Lung (tissue), 12 donors: Measurements from ENCODE around the gene PAK6. TPM values are rescaled to one million over a fixed set of nuclear protein-coding genes. Genes with fewer than 3 reads are reported as not detected.

Experiments
- ATAC-seq: fragments of 200-7000 bp; cut with Tn5 transposase; one replicate; pipeline ENCODE4 v1.9.1; 2020; ENCODE audit warnings: moderate number of reproducible peaks; ENCODE audit not compliant: insufficient read depth, low FRiP score
- DNase-seq, 3 donors: peaks; one replicate each; pipeline ENCODE4 v3.0.0-alpha.2; 2013 to 2017
- H3K27ac ChIP-seq, 2 donors: one replicate each; pipeline ENCODE4 v1.5.1; 2013; ENCODE audit warnings: mild to moderate bottlenecking in 2 of 2, moderate library complexity in 2 of 2, control low read depth in 1 of 2, inconsistent platforms in 1 of 2, low read depth in 1 of 2, low read length in 1 of 2
- H3K27me3 ChIP-seq, 3 donors: one replicate each; pipeline ENCODE4 v1.5.1; 2013; ENCODE audit warnings: low read length in 2 of 3; ENCODE audit not compliant: control insufficient read depth in 3 of 3, insufficient read depth in 3 of 3
- H3K36me3 ChIP-seq, 4 donors: one replicate each; pipeline ENCODE4 v1.5.1; 2013; ENCODE audit warnings: low read length in 4 of 4, mild to moderate bottlenecking in 1 of 4, moderate library complexity in 1 of 4; ENCODE audit not compliant: control insufficient read depth in 4 of 4, insufficient read depth in 4 of 4
- H3K4me1 ChIP-seq, 5 donors: one replicate each; pipeline ENCODE4 v1.5.1; 2013; ENCODE audit warnings: low read length in 5 of 5, mild to moderate bottlenecking in 2 of 5, moderate library complexity in 1 of 5; ENCODE audit not compliant: control insufficient read depth in 5 of 5, insufficient read depth in 5 of 5
- H3K4me3 ChIP-seq: one replicate; pipeline ENCODE4 v1.5.1; 2013; ENCODE audit warnings: mild to moderate bottlenecking, control low read depth, moderate library complexity
- H3K9ac ChIP-seq, 2 donors: one replicate each; pipeline ENCODE4 v1.5.1; 2013; ENCODE audit warnings: low read length in 2 of 2, control low read depth in 1 of 2; ENCODE audit not compliant: insufficient read depth in 1 of 2
- H3K9me3 ChIP-seq, 4 donors: one replicate each; pipeline ENCODE4 v1.5.1; 2013; ENCODE audit warnings: low read length in 3 of 4, mild to moderate bottlenecking in 1 of 4, moderate library complexity in 1 of 4; ENCODE audit not compliant: control insufficient read depth in 4 of 4, insufficient read depth in 3 of 4
- CTCF ChIP-seq: IDR thresholded peaks from 2 replicates; pipeline ENCODE4 v1.5.1; 2012; ENCODE audit warnings: mild to moderate bottlenecking; ENCODE audit errors: control extremely low read depth, extremely low read depth
- WGBS, 2 donors: extraction: QIAGEN DNeasy Blood & Tissue Kit; methylation state at CpG; one replicate each; pipeline ENCODE4 v1.1.7; 2013; 5-methylcytosine and 5-hydroxymethylcytosine counted together
- polyA plus RNA-seq, 2 donors: library from polyadenylated mRNA; stranded (reverse); fragments of 200-250 nt; gene quantifications; one replicate each; pipeline ENCODE4 v1.2.1, GENCODE V29; 2013
- total RNA-seq, 2 donors: library from RNA; depleted of rRNA in 1 of 2; stranded (reverse); fragments of >200 nt in 1 of 2; gene quantifications; one replicate each; pipeline ENCODE4 v1.2.1, GENCODE V29; 2014 to 2021
- donor health status: control.
- donor health status: control.
- donor health status: Bipolar disorder and iron deficiency.
- donor health status: healthy.
- donor health status: DM: yes; HTN: yes; CAD: no.

PAK6 gene
- total and polyA plus RNA-seq, 4 donors: 5.8 to 10.4 (median 7.2) TPM

GRCh38 chr15:40197434-40197833, 41.4 kb upstream of the PAK6 start:
- Histone ChIP-seq H3K9ac (no peak overlapping the region), H3K9me3 (no peaks in the 10 kb centered on the region), H3K4me1 (peaks cover 0 to 3% (median 0%) of the 10 kb centered on the region in 5 donors), H3K27ac (no peak overlapping the region), H3K27me3 (no peaks in the 10 kb centered on the region), H3K4me3 (no peak overlapping the region), H3K36me3 (peaks cover 0 to 17% (median 3%) of the 10 kb centered on the region in 4 donors)
- ATAC-seq (no peak), DNase-seq (no peak)
- 45 to 72% methylated on average over 1 of the region's 1 CpG for whole genome bisulfite sequencing, 2 donors
- no peak for TF ChIP-seq CTCF

- no peak for TF ChIP-seq CTCF
- no peak for DNase-seq
- Histone ChIP-seq H3K4me3 (no peak overlapping the region), H3K27ac (no peak overlapping the region), H3K9ac (no peak overlapping the region), H3K27me3 (no peaks in the 10 kb centered on the region), H3K36me3 (peaks cover 0 to 14% (median 3%) of the 10 kb centered on the region in 4 donors), H3K9me3 (no peaks in the 10 kb centered on the region), H3K4me1 (peaks cover 0 to 3% (median 0%) of the 10 kb centered on the region in 5 donors)
- whole genome bisulfite sequencing, 2 donors: 79 to 86% methylated on average over 1 of the region's 1 CpG
- ATAC-seq: no peak
Observed at GRCh38 chr15:40198355-40199085, 40.3 kb upstream of the PAK6 start.

- Histone ChIP-seq H3K27ac (no peak overlapping the region), H3K36me3 (peaks cover 0 to 15% (median 5%) of the 10 kb centered on the region in 4 donors), H3K9me3 (no peaks in the 10 kb centered on the region), H3K4me1 (peaks cover 0 to 3% (median 0%) of the 10 kb centered on the region in 5 donors), H3K27me3 (no peaks in the 10 kb centered on the region), H3K9ac (no peak overlapping the region), H3K4me3 (no peak overlapping the region)
- DNase-seq: no peak
- ATAC-seq: no peak
- 98% methylated on average over 1 of the region's 1 CpG for WGBS, 2 donors
- no peak for TF ChIP-seq CTCF
Observed at GRCh38 chr15:40204100-40204499, 34.8 kb upstream of the PAK6 start.
